Uterus (tissue), 2 donors: ENCODE measurements around the gene SLC4A7.

Source experiments
- POLR2A ChIP-seq, 2 donors: fragments of 450-650 bp; IDR thresholded peaks; one replicate each; pipeline ENCODE4 v1.6.1; 2016; ENCODE audit warnings: antibody characterized with exemption in 2 of 2, mild to moderate bottlenecking in 1 of 2, moderate library complexity in 1 of 2
- TF ChIP-seq, protein P1 (sequence below), 4 experiments: fragments of 200-600 bp in 2 of 4; fragments of 450-650 bp in 2 of 4; sonication (generic) in 2 of 4; IDR thresholded peaks; one replicate each; pipeline ENCODE4 v1.5.1; 2016 to 2019; ENCODE audit warnings: antibody characterized with exemption in 4 of 4, mild to moderate bottlenecking in 2 of 4, moderate library complexity in 1 of 4

DNA sequence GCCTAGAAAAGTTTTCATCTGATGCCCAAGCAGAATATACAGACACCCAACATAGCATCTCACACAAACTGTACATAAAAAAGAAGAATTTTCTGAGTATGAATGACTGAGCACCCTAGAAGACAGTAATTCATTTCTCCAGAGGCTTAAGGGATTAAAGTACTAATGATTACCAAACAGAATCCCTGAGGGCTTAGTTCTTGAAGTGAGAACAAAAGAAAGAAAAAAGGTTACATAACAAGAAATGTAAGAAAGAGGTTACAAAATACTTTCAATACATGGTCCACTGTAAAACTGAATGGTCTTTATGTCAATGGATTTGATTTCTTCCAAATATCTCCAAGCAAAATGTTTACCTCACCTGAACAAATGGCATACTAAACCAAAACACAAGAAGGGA lies 105.9 kb downstream of the SLC4A7 start:
- TF ChIP-seq, protein P1, sequence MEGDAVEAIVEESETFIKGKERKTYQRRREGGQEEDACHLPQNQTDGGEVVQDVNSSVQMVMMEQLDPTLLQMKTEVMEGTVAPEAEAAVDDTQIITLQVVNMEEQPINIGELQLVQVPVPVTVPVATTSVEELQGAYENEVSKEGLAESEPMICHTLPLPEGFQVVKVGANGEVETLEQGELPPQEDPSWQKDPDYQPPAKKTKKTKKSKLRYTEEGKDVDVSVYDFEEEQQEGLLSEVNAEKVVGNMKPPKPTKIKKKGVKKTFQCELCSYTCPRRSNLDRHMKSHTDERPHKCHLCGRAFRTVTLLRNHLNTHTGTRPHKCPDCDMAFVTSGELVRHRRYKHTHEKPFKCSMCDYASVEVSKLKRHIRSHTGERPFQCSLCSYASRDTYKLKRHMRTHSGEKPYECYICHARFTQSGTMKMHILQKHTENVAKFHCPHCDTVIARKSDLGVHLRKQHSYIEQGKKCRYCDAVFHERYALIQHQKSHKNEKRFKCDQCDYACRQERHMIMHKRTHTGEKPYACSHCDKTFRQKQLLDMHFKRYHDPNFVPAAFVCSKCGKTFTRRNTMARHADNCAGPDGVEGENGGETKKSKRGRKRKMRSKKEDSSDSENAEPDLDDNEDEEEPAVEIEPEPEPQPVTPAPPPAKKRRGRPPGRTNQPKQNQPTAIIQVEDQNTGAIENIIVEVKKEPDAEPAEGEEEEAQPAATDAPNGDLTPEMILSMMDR (IDR thresholded peaks at IDR 0.05) = no peak
- no peak for TF ChIP-seq POLR2A (IDR thresholded peaks at IDR 0.05)
